Right lobe of liver (tissue), 4 donors: Measurements from ENCODE around the gene NKX6-2.

Source experiments
- CTCF ChIP-seq, 4 donors: fragments of 200-600 bp in 3 of 4; fragments of 450-650 bp in 1 of 4; IDR thresholded peaks; one replicate each; pipeline versions ENCODE4 v1.5.1 to v1.8.0; 2016 to 2022; ENCODE audit warnings: antibody characterized with exemption in 4 of 4, mild to moderate bottlenecking in 2 of 4
- POLR2A ChIP-seq: fragments of 450-650 bp; IDR thresholded peaks from one replicate; pipeline ENCODE4 v1.6.1; 2017; ENCODE audit warnings: antibody characterized with exemption, mild to moderate bottlenecking
- donor health status: DM: no; HTN: no; CAD: no.
- donor health status: DM: no; HTN: no; CAD: no.
- donor health status: DM: no; HTN: yes; CAD: no.

- TF ChIP-seq CTCF (IDR thresholded peaks at IDR 0.05) (no peak), POLR2A (no peak)
Observed at GRCh38 chr10:132744839-132745238, 41.1 kb downstream of the NKX6-2 start.
